Cardiac fibroblast (primary cell): Measurements from ENCODE around the gene EVI5.

ENCODE experiments used
- DNase-seq, 2 donors: peaks; one replicate each; pipeline versions ENCODE4 v3.0.0 to v3.0.0-alpha.2; 2010; ENCODE audit warnings: low read depth in 2 of 2
- H3K4me3 ChIP-seq, 2 donors: replicated peaks in 1 of 2; 1 replicate in 1 of 2; 2 replicates in 1 of 2; pipeline ENCODE4 v1.5.1; 2011; ENCODE audit warnings: low read depth in 2 of 2, low read length in 2 of 2, mild to moderate bottlenecking in 2 of 2, moderate library complexity in 1 of 2
- CTCF ChIP-seq: IDR thresholded peaks from one replicate; pipeline ENCODE4 v1.5.1; 2011; ENCODE audit warnings: low read depth, mild to moderate bottlenecking, low read length, inconsistent platforms

The EVI5 gene

GRCh38 chr1:92705446-92705845, 79.5 kb downstream of the EVI5 start:
- DNase-seq, result peak; percentile 7 to 40
- no peak for TF ChIP-seq CTCF
- no peak overlapping the region for H3K4me3 ChIP-seq

GRCh38 chr1:92701147-92701546, 83.8 kb downstream of the EVI5 start:
- no peak overlapping the region for H3K4me3 ChIP-seq
- peak; percentile 51 to 75 for DNase-seq
- no peak for TF ChIP-seq CTCF

- DNase-seq, result no peak
- no peak for TF ChIP-seq CTCF
- H3K4me3 ChIP-seq, result no peak overlapping the region
Observed at GRCh38 chr1:92698932-92699331, 86.0 kb downstream of the EVI5 start.

GRCh38 chr1:92695104-92695503, 89.8 kb downstream of the EVI5 start:
- no peak overlapping the region for H3K4me3 ChIP-seq
- TF ChIP-seq CTCF, result no peak
- DNase-seq, result no peak

- H3K4me3 ChIP-seq, result no peak overlapping the region
- TF ChIP-seq CTCF, result no peak
- no peak for DNase-seq
Observed at GRCh38 chr1:92691925-92692324, 93.0 kb downstream of the EVI5 start.

GRCh38 chr1:92690212-92690906, 94.5 kb downstream of the EVI5 start:
- H3K4me3 ChIP-seq, result no peak overlapping the region
- TF ChIP-seq CTCF, result no peak
- no peak for DNase-seq

- no peak for TF ChIP-seq CTCF
- DNase-seq, result peak in 1 of 2 donors; percentile 4
- H3K4me3 ChIP-seq, result no peak overlapping the region
Observed at GRCh38 chr1:92679980-92680379, 104.9 kb downstream of the EVI5 start.
